T-helper 17 cell (primary cell): ENCODE data around the gene NBEAL2. TPM values are rescaled to one million over a fixed set of nuclear protein-coding genes. Genes with fewer than 3 reads are reported as not detected.

ENCODE experiments used
- ATAC-seq: fragments of 150-1000 bp; cut with Tn5 transposase; 2 replicates; pipeline ENCODE4 v1.10.0; 2021; ENCODE audit warnings: mild to moderate bottlenecking, moderate library complexity
- DNase-seq, 3 donors: peaks; one replicate each; pipeline versions ENCODE4 v3.0.0 to v3.0.0-alpha.2; 2020 to 2021
- H3K9me3 ChIP-seq: one replicate; pipeline ENCODE4 v1.7.0; 2013; ENCODE audit warnings: low read length, mild to moderate bottlenecking; ENCODE audit not compliant: control insufficient read depth, poor library complexity, severe bottlenecking
- H3K27ac Mint-ChIP-seq: one replicate; pipeline ENCODE4 v1.8.0; 2022; ENCODE audit warnings: mild to moderate bottlenecking, moderate library complexity, mixed read lengths
- H3K27me3 Mint-ChIP-seq: one replicate; pipeline ENCODE4 v1.8.0; 2022; ENCODE audit warnings: mixed read lengths
- H3K36me3 Mint-ChIP-seq: one replicate; pipeline ENCODE4 v1.8.0; 2022; ENCODE audit warnings: low read depth, mixed read lengths
- H3K4me1 Mint-ChIP-seq: one replicate; pipeline ENCODE4 v1.8.0; 2022; ENCODE audit warnings: mild to moderate bottlenecking, mixed read lengths
- H3K4me3 Mint-ChIP-seq: one replicate; pipeline ENCODE4 v1.8.0; 2022; ENCODE audit warnings: mild to moderate bottlenecking, moderate library complexity, mixed read lengths
- total RNA-seq, 4 donors: library from RNA in 2 of 4; stranded (reverse) in 2 of 4; gene quantifications; one replicate each; pipeline ENCODE4 v1.2.3 and lab custom pipeline; 2022 to 2026

NBEAL2 gene
- total RNA-seq, 2 donors from 2014 or later = 285 to 303 TPM

GRCh38 chr3:46987743-46988401 lies 8.4 kb downstream of the NBEAL2 start:
- Mint-ChIP-seq H3K36me3 (peaks cover 8% of the 10 kb centered on the region), H3K4me3 (peak overlapping the region; percentile 86), H3K27me3 (no peaks in the 10 kb centered on the region), H3K27ac (peak overlapping the region; percentile 93), H3K4me1 (peaks cover 70% of the 10 kb centered on the region)
- peak; percentile 98 for ATAC-seq
- H3K9me3 ChIP-seq = no peaks in the 10 kb centered on the region
- DNase-seq = peak; percentile 84 to 90 (median 86)

DNA sequence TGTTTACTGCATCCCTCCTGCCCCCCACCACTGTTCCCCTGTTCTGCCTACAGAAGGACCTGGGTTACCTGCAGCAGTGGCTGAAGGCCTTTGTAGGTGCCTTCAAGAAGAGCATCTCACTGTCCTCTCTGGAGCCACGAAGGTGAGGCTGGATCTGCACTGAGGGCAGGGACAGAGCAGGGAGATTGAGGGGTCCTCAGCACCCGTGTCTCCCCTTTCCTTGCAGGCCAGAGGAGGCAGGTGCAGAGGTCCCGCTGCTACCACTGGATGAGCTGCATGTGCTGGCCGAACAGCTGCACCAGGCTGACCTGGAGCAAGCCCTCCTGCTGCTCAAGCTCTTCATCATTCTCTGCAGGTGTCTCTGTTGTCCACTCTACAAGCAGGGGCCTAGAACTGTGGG lies 9.2 kb downstream of the NBEAL2 start:
- H3K4me1 Mint-ChIP-seq = peaks cover 72% of the 10 kb centered on the region
- no peaks in the 10 kb centered on the region for H3K9me3 ChIP-seq
- ATAC-seq (no peak), DNase-seq (no peak)
- H3K27me3 Mint-ChIP-seq = no peaks in the 10 kb centered on the region
- peaks cover 8% of the 10 kb centered on the region for H3K36me3 Mint-ChIP-seq
- H3K27ac Mint-ChIP-seq = peak overlapping the region; percentile 93
- peak overlapping the region; percentile 86 for H3K4me3 Mint-ChIP-seq

DNA sequence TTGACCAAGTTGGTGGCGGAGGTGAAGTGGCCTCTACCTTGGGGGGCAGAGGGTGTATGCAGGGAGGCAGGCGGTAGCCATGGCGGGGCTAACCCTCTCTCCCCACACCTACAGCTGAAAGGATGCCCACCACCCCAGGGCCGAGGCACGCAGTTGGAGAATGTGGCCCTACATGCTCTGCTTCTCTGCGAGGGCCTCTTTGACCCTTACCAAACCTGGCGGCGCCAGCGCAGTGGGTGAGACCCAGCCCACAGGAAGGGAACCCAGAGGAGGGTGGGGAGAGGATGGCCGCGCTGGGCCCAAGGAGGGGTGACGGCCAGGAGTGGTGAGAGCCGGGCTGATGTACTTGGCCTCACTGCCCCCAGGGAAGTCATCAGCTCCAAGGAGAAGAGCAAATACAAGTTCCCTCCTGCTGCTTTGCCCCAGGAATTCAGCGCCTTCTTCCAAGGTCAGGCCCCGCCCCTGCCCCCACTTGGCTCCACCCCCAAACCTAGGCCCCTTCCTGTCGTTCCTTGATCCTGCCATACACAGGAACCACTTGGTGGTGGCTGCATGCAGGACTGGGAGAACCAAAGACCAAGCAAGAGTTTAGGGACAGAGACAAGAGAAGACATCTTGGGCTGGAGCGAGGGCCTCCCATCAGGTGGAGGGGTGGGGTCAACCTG lies 9.8 kb downstream of the NBEAL2 start:
- Mint-ChIP-seq H3K36me3 (peaks cover 8% of the 10 kb centered on the region), H3K4me3 (peak overlapping the region; percentile 86), H3K4me1 (peaks cover 72% of the 10 kb centered on the region), H3K27me3 (no peaks in the 10 kb centered on the region), H3K27ac (peak overlapping the region; percentile 93)
- no peaks in the 10 kb centered on the region for H3K9me3 ChIP-seq
- DNase-seq (no peak), ATAC-seq (no peak)

GRCh38 chr3:46990573-46991374 lies 11.3 kb downstream of the NBEAL2 start:
- no peak for ATAC-seq
- peaks cover 64% of the 10 kb centered on the region for H3K4me1 Mint-ChIP-seq

DNA sequence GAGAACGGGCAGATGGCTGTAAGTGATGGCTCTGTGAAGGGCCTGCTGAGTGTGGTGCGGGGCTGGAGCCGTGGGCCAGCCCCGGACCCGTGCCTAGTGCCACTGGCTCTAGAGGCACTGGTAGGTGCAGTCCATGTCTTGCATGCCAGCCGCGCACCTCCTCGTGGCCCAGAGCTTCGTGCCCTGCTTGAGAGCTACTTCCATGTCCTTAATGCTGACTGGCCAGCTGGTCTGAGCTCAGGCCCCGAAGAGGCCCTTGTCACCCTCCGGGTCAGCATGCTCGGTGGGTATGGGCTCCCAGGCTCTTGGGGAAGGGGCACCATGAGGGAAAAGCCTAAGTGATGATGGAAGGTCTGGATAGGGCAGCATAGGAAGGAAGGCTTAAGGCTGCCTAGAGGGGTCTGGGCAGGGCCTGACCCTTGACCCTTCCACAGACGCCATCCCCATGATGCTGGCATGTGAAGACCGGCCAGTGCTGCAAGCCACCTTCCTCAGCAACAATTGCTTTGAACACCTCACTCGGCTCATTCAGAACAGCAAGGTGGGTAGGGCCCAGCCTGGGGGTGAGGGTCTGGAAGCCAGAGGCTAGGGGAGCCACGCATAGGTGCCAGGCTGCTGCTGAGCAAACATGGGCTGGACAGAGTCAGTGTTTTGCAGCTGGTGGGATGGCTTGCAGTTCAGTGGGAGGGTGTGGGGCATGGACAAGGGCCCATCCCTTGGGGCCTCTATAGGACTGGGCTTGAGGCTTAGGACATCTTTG lies 12.1 kb downstream of the NBEAL2 start:
- DNase-seq = no peak
- H3K9me3 ChIP-seq = no peaks in the 10 kb centered on the region
- H3K27ac Mint-ChIP-seq = no peak overlapping the region
- no peak for ATAC-seq
- peaks cover 56% of the 10 kb centered on the region for H3K4me1 Mint-ChIP-seq
- no peak overlapping the region for H3K4me3 Mint-ChIP-seq
- peaks cover 4% of the 10 kb centered on the region for H3K36me3 Mint-ChIP-seq
- no peaks in the 10 kb centered on the region for H3K27me3 Mint-ChIP-seq

More at GRCh38 chr3:46990573-46991374, 11.3 kb downstream of the NBEAL2 start:
- no peaks in the 10 kb centered on the region for H3K27me3 Mint-ChIP-seq
- H3K27ac Mint-ChIP-seq = peak overlapping the region; percentile 93
- no peak for DNase-seq
- no peaks in the 10 kb centered on the region for H3K9me3 ChIP-seq
- H3K36me3 Mint-ChIP-seq = peaks cover 6% of the 10 kb centered on the region
- H3K4me3 Mint-ChIP-seq = peak overlapping the region; percentile 79

DNA sequence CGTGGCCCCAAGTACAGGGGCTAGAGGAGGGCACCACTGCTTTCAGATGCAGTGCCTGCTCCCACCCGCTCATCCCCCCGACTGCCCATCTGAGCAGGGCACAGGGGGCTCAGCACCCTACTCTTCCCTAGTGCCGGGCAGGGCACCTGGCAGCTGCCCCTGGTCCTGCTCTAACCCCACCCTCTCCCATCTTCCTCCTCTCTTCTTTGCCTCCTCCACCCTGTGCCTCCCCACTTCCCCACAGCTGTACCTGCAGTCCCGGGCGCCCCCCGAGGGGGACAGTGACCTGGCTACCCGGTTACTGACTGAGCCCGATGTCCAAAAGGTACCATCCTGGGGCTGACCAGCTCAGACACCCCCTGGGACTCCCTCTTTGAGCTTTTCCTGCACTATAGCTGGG lies 12.8 kb downstream of the NBEAL2 start:
- no peak for DNase-seq
- H3K36me3 Mint-ChIP-seq = peaks cover 4% of the 10 kb centered on the region

GRCh38 chr3:46993292-46993691 lies 13.8 kb downstream of the NBEAL2 start:
- Mint-ChIP-seq H3K4me3 (no peak overlapping the region), H3K27me3 (no peaks in the 10 kb centered on the region), H3K36me3 (peaks cover 4% of the 10 kb centered on the region), H3K27ac (no peak overlapping the region), H3K4me1 (peaks cover 55% of the 10 kb centered on the region)
- H3K9me3 ChIP-seq = no peaks in the 10 kb centered on the region
- ATAC-seq = no peak
- no peak for DNase-seq

More for the DNA sequence above, 12.8 kb downstream of the NBEAL2 start:
- ATAC-seq = no peak
- Mint-ChIP-seq H3K4me3 (no peak overlapping the region), H3K27me3 (no peaks in the 10 kb centered on the region), H3K27ac (peak overlapping the region; percentile 43), H3K4me1 (peaks cover 55% of the 10 kb centered on the region)
- H3K9me3 ChIP-seq = no peaks in the 10 kb centered on the region

DNA sequence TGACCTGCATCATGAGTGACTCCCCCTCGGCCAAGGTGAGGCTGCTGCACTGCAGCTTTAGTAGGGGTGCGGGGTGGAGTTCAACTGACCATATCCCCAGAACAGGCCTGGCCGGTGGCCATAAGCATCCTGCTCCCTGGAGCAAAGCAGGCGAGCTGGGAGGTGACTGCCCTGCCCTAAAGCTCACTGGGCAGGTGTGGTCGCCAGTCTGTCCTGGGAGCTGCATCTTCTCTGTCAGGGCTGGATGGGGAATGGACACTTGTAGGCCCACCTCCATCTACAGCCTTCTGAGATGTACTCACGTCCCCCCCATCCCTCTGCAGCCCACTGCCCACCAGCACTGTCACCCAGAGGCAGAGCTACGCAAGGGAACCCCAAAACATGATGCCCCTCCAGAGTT lies 14.5 kb downstream of the NBEAL2 start:
- Mint-ChIP-seq H3K4me1 (peaks cover 49% of the 10 kb centered on the region), H3K27me3 (no peaks in the 10 kb centered on the region), H3K4me3 (no peak overlapping the region), H3K27ac (no peak overlapping the region), H3K36me3 (peaks cover 5% of the 10 kb centered on the region)
- ATAC-seq = no peak
- no peak for DNase-seq
- H3K9me3 ChIP-seq = no peaks in the 10 kb centered on the region

GRCh38 chr3:46994801-46995731 lies 15.6 kb downstream of the NBEAL2 start:
- DNase-seq (no peak), ATAC-seq (no peak)
- no peaks in the 10 kb centered on the region for H3K9me3 ChIP-seq
- H3K36me3 Mint-ChIP-seq = peaks cover 3% of the 10 kb centered on the region
- H3K4me1 Mint-ChIP-seq = peaks cover 39% of the 10 kb centered on the region
- H3K27me3 Mint-ChIP-seq = no peaks in the 10 kb centered on the region
- H3K27ac Mint-ChIP-seq = no peak overlapping the region
- no peak overlapping the region for H3K4me3 Mint-ChIP-seq

- H3K4me3 Mint-ChIP-seq = no peak overlapping the region
- H3K36me3 Mint-ChIP-seq = peaks cover 2% of the 10 kb centered on the region
Observed at GRCh38 chr3:46995901-46996562, 16.6 kb downstream of the NBEAL2 start.

DNA sequence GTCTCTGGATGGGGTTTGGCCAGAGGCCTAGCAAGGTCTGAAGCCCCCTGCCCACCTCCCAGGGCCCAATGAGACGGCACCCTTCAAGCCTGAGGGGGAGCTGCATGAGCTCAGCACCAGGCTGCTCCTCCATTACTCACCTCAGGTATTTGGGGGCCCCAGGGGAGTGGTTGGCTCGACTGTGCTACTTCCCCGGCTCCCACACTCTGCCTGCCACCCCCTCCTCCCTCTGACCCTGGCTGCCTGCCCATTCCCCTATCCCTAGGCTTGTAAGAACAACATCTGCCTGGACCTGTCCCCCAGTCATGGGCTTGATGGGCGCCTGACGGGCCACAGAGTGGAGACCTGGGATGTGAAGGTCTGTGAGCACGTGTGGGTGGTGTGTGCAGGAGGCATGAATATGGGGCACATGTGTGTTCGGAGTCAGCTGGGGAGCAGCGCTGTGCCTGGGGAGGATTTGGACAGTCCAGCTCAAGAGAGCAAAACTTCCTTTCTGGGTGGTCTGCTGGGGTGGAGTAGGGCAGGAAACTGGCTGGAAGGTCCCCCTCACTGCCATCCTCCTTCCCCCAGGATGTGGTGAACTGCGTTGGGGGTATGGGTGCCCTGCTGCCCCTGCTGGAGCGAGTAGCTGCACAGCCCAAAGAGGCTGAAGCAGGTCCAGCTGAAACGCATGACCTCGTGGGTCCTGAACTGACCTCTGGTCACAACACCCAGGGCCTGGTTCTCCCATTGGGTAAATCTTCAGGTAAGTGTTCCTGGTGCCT lies 17.4 kb downstream of the NBEAL2 start:
- Mint-ChIP-seq H3K36me3 (peaks cover 2% of the 10 kb centered on the region), H3K27me3 (no peaks in the 10 kb centered on the region), H3K4me3 (peak overlapping the region; percentile 43), H3K4me1 (peaks cover 28% of the 10 kb centered on the region), H3K27ac (peak overlapping the region; percentile 80)
- DNase-seq = no peak
- no peak for ATAC-seq
- no peaks in the 10 kb centered on the region for H3K9me3 ChIP-seq

More at GRCh38 chr3:46995901-46996562, 16.6 kb downstream of the NBEAL2 start:
- H3K27ac Mint-ChIP-seq = peak overlapping the region; percentile 14
- no peak for ATAC-seq
- H3K4me1 Mint-ChIP-seq = peaks cover 31% of the 10 kb centered on the region
- no peaks in the 10 kb centered on the region for H3K27me3 Mint-ChIP-seq
- DNase-seq = no peak
- no peaks in the 10 kb centered on the region for H3K9me3 ChIP-seq
